ENCODE results near the gene CNPY2.

DNA sequence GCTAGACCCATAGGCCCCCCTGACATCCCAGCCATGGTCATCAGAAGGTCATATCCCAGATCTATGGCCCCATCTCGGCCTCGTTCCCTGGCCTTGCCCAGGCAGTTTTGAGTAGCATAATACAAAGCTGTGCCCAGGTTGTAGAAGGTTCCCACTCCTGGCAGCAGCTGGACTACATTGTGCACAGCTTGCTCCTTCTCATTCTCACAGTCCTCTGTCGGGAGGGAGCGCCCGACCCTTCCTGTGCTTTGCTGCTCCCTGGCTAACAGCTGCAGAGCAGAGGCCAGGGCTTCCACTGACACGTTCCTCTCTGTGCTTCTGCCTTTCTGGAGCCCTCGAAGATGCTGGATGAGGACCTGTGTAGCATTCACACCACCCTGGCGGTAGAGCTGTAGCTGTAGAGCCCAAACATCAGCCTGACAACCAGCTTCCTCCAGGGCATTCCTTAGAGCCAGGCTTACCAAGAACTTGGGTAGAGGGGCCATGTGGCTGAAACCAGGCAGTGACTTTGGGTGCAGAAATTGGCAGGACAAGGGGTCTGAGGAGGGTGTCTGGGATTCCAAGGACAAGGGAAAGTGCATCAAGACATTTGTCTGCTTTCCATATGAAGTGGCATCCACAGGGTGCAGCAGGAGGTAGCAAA lies 45.8 kb upstream of the CNPY2 start:
- TF ChIP-seq, protein P1, sequence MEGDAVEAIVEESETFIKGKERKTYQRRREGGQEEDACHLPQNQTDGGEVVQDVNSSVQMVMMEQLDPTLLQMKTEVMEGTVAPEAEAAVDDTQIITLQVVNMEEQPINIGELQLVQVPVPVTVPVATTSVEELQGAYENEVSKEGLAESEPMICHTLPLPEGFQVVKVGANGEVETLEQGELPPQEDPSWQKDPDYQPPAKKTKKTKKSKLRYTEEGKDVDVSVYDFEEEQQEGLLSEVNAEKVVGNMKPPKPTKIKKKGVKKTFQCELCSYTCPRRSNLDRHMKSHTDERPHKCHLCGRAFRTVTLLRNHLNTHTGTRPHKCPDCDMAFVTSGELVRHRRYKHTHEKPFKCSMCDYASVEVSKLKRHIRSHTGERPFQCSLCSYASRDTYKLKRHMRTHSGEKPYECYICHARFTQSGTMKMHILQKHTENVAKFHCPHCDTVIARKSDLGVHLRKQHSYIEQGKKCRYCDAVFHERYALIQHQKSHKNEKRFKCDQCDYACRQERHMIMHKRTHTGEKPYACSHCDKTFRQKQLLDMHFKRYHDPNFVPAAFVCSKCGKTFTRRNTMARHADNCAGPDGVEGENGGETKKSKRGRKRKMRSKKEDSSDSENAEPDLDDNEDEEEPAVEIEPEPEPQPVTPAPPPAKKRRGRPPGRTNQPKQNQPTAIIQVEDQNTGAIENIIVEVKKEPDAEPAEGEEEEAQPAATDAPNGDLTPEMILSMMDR (IDR thresholded peaks at IDR 0.05): no peak
- TF ChIP-seq POLR2AphosphoS5 (IDR thresholded peaks at IDR 0.05) (no peak), POLR2A (IDR thresholded peaks at IDR 0.05) (no peak)

All from breast epithelium (tissue), 3 donors.